Epithelial cell of esophagus (primary cell): Measurements from ENCODE around the gene GGTLC1.

Experiments
- DNase-seq: peaks from one replicate; pipeline ENCODE4 v3.0.0; 2010; ENCODE audit warnings: low read depth
- H3K4me3 ChIP-seq: 2 replicates; pipeline ENCODE4 v1.5.1; 2011; ENCODE audit warnings: mild to moderate bottlenecking, low read length, control low read depth
- CTCF ChIP-seq: IDR thresholded peaks from 2 replicates; pipeline ENCODE4 v1.5.1; 2011; ENCODE audit warnings: low read depth, mild to moderate bottlenecking, low read length, control low read depth, inconsistent platforms; ENCODE audit not compliant: insufficient read depth; ENCODE audit errors: missing control alignments

Gene GGTLC1

GRCh38 chr20:24018796-24019195, 30.2 kb upstream of the GGTLC1 start:
- DNase-seq = peak; percentile 82
- no peak overlapping the region for H3K4me3 ChIP-seq
- no peak for TF ChIP-seq CTCF

GRCh38 chr20:24017458-24017755, 28.8 kb upstream of the GGTLC1 start:
- TF ChIP-seq CTCF = no peak
- H3K4me3 ChIP-seq = no peak overlapping the region
- DNase-seq = peak; percentile 58

- H3K4me3 ChIP-seq = no peak overlapping the region
- TF ChIP-seq CTCF = no peak
- DNase-seq = no peak
These were observed 28.3 kb upstream of the GGTLC1 start for GRCh38 chr20:24016607-24017457.

GRCh38 chr20:24013953-24014352, 25.4 kb upstream of the GGTLC1 start:
- TF ChIP-seq CTCF = no peak
- no peak for DNase-seq
- no peak overlapping the region for H3K4me3 ChIP-seq

GRCh38 chr20:24011282-24011681, 22.7 kb upstream of the GGTLC1 start:
- no peak for TF ChIP-seq CTCF
- no peak for DNase-seq
- no peak overlapping the region for H3K4me3 ChIP-seq

GRCh38 chr20:24007758-24008157, 19.2 kb upstream of the GGTLC1 start:
- TF ChIP-seq CTCF = no peak
- DNase-seq = no peak

GRCh38 chr20:24007073-24007595, 18.6 kb upstream of the GGTLC1 start:
- no peak for DNase-seq
- TF ChIP-seq CTCF = no peak

More at GRCh38 chr20:24007758-24008157, 19.2 kb upstream of the GGTLC1 start:
- no peak overlapping the region for H3K4me3 ChIP-seq

More at GRCh38 chr20:24007073-24007595, 18.6 kb upstream of the GGTLC1 start:
- H3K4me3 ChIP-seq = no peak overlapping the region
